Measurements from ENCODE around the gene FALEC.

GRCh38 chr1:150552911-150553289, 37.3 kb downstream of the FALEC start:
- TF ChIP-seq CTCF (conservative IDR thresholded peaks at IDR 0.05; ENCODE audit: low read depth, low read length) (no peak), EZH2 (IDR thresholded peaks at IDR 0.05; ENCODE audit: borderline replicate concordance, low read depth, low read length, poor library complexity, severe bottlenecking) (no peak)
